Suppressor macrophage (primary cell): ENCODE results near the gene GOLGA5.

ENCODE experiments used
- DNase-seq, 4 experiments: peaks; one replicate each; pipeline ENCODE4 v3.0.0-alpha.2; 2020 to 2022
- total RNA-seq, 17 experiments: gene quantifications; one replicate each; lab custom pipeline; 2026; ENCODE audit warnings: mixed read lengths in 6 of 17, inconsistent platforms in 3 of 17; lab: John Stamatoyannopoulos, UW

Gene GOLGA5
- 33.2 to 72.8 (median 50.2) reads per million in 17 experiments for total RNA-seq

DNA sequence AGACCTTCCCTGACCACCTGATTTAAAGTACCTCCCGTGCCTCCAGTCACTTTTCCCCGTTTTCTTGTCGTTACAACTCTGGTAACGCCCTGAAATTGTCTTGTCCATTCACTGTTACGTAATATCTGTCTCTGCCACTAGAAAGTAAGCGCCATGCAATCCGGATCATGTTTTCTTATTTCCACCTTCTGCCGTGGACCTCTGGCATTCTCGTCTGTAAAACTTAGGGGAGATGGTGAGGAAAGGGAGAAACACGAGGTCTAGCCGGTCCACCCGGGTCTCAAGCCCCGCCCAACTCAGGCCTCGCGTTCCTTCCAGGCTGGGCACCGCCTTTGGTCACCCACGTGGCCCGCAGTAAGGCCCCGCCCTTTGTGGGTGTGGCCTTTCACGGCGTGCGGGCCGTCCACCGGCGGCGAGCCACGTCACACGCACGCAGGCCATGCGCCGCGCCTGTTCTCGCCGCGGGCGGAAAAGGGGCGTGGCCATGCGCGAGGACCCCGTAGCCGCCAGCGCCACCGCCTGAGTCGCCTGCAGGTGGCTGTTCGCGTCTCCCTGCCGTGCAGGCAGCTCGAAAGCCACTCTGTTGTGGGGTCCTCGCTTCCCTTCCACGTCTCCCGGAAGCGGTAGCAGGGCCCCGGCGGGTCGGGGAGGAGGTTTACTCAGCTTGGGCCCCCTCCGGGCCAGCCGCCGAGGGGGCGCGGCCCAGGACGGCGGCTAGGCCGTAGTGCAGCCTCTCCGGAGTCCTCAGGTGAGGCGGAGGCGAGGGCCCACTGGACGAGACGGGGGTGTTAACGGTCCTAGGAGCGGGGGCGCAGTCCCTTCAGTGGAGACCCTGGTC, at the start of gene GOLGA5:
TSS of gene GOLGA5 (plus strand) at position 597 of the 838 bp plus-strand sequence. CDS start 3,133 bp downstream, outside the sequence.
- DNase-seq = peak; percentile 99 to 100 (median 100)

- DNase-seq = peak in 2 of 4 experiments; percentile 53 to 55
These were observed 46.3 kb upstream of the GOLGA5 start for GRCh38 chr14:92747701-92748258.

- DNase-seq = peak; percentile 95 to 97 (median 96)
These were observed 45.7 kb upstream of the GOLGA5 start, which contains the start of gene LGMN for GRCh38 chr14:92748259-92749016. Gene LGMN (minus strand): TSS chr14:92748627. CDS start chr14:92732786, 15,841 bp downstream.

GRCh38 chr14:92750222-92750728, 43.8 kb upstream of the GOLGA5 start:
- peak in 2 of 4 experiments; percentile 63 to 67 for DNase-seq

DNA sequence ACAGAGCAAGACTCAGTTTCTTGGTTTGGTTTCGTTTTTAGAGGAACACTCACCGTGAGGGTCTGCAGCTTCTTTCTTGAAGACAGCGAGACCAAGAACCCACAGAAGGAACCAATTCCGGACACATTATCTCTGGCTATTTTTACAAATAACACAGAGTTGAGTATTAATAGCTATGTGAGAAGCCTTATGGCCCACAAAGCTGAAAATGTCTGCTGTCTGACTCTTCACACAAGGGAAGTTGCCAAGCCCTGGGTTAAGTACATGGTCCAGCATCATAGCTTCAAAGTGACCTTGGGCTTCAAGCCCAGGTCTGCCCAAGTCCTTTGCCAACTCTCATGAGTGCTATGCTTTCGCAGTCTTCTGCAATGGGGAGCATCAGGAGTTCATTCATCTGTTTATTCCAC, 43.1 kb upstream of the GOLGA5 start:
- DNase-seq = no peak

DNA sequence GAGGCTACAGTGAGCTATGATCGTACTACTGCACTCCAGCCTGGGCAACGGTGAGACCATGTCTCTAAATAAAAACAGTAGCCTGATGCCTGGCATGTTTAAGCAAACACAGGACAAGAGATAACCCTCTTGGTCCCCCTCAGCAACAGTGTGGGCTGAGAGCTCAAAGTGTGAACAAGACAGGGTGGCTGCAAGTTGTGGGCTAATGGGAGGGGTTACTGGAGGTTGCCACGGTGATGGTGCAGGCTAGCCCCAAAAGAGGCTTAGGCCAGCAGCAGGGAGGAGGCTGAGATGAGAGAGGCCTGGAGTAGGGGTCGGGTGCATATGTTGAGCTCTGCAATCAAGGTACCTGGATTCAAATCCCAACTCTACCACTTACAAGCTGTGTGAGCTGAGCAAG, 42.3 kb upstream of the GOLGA5 start:
- DNase-seq = peak in 2 of 4 experiments; percentile 35 to 44

GRCh38 chr14:92753250-92753649, 40.9 kb upstream of the GOLGA5 start:
- peak; percentile 82 to 95 (median 92) for DNase-seq

GRCh38 chr14:92754966-92755365, 39.1 kb upstream of the GOLGA5 start:
- peak in 1 of 4 experiments; percentile 57 for DNase-seq

- peak in 3 of 4 experiments; percentile 45 to 76 (median 68) for DNase-seq
These were observed 38.6 kb upstream of the GOLGA5 start for GRCh38 chr14:92755495-92755894.

GRCh38 chr14:92756446-92756845, 37.7 kb upstream of the GOLGA5 start:
- peak; percentile 72 to 93 (median 86) for DNase-seq

DNA sequence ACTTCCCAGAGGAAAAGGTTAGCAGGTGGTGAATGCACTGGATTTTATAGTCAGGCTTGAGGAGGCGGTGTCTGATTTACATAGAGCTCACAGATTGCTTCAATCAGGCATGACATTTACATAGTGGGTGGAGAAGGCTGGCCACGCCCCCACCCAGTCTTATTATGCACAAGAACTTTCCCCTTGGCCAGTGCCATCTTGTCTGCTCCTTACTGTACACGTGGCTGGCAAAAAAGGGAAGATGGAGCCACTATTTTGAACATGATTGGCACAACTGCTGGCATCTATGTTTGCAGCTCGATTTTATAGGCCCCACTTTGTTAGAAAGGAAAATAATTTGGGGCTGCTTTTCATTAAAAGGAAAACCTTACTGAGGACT, 34.8 kb upstream of the GOLGA5 start:
- peak in 3 of 4 experiments; percentile 42 to 51 (median 50) for DNase-seq

DNA sequence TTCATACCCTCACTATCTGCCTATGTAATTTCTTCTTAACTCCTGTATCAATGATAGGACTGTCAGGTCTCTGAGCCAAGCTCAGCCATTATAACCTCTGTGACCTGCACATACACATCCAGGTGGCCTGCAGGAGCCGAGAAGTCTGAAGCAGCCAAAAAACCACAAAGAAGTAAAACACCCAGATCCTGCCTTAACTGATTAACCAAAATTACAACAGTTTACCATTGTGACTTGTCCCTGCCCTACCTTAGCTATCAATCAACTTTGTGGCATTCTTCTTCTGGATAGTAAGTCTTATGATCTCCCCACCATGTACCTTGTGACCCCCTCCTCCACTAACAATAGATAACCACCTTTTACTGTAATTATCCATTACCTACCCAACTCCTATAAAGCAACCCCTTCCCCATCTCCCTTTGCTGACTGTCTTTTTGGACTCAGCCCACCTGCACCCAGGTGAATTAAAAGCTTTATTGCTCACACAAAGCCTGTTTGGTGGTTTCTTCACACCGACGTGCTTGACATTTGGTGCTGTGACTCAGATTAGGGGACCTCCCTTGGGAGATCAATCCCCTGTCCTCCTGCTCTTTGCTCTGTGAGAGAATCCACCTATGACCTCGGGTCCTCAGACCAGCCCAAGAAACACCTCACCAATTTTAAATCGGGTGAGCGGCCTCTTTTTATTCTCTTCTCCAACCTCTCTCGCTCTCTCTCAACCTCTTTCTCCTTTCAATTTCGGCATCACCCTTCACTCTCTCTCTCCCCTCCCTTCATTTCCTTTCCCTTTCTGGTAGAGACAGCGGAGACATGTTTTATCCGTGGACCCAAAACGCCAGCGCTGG, 34.2 kb upstream of the GOLGA5 start:
- DNase-seq = no peak

- no peak for DNase-seq
These were observed 33.6 kb upstream of the GOLGA5 start for GRCh38 chr14:92760524-92760805.

DNA sequence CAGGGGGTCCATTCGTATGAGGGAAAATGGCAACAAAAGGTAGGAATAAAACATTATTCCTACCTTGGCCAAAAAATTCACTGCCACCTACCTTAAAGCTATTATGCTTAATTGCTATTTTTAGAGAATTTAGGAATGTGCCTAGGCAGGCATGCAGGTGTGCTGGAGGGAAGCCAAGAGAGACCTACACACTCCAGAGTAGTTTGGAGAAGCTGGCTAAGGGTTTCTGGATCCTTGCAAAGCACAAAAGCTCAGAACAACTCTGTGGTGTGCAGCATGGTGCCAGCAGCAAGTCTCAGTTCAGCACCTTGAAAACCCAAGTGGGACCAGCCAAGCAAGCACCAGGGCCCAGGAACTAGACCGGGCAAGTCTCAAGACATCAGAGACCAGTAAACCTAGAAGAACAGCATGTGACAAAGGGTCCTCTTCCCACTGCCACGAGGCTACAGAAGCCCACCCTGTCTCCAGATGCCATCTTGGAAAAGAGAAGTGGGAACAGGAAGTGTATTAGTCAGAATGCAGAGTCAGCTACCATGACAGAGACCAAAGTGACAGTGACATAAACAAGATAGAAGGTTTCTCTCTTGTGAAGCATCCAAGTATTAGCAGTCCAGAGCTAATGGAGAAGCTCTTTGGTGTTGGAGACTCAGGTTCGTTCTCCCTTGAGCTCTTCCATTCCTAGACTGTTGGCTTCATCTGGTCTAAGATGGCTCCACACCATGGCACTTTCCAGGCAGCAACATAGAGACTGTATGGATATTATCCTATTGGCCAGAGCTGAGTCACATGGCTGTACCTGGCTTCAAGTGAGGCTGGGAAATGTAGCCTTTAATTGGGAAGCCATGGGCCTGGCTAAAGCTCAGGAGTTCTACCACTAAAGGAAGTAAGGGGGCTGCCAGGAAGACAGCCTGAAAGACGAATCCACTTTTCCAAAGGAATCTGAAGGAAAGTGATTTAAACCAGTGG, 30.2 kb upstream of the GOLGA5 start:
- peak in 3 of 4 experiments; percentile 34 to 70 (median 65) for DNase-seq

DNA sequence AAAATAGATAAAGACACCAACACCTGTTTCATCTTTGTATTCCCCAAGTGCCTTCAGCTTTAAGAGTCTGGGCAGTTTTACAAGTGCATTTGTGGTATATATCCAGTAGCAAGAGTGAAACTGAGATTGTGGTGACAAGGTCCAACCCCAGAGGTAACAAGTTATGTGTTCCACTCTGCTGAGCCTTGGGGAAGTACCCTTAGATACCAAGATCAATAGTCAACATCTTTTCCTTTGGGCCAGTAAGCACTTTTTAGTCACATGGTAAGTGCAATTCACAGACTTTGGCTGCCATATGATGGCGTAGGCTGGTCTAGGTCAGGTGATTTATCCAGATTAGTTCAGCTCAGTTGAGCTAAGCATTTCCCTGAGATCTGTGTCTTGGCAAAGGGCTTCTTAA, 25.9 kb upstream of the GOLGA5 start:
- DNase-seq = peak; percentile 84 to 95 (median 89)

- peak in 1 of 4 experiments; percentile 21 for DNase-seq
These were observed 25.3 kb upstream of the GOLGA5 start for GRCh38 chr14:92768795-92769194.

GRCh38 chr14:92770484-92770883, 23.6 kb upstream of the GOLGA5 start:
- peak; percentile 40 to 83 (median 71) for DNase-seq

DNA sequence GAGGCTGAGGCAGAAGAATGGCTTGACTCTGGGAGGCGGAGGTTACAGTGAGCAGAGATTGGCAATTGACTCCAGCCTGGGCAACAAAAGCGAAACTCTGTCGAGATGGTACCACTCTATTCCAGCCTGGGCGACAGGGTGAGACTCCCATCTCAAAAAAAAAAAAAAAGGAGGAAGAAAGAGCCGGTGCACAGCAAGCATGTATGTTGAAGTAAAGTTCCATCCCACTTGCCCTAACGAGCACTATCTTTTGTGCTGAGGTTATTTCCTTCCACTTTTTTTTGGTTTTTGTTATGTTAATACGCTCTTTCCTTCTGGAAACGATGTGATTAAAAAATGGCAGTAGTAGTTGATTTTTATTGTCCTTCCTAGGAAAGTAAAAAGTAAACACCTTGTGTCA, 19.5 kb upstream of the GOLGA5 start:
- DNase-seq = peak; percentile 53 to 80 (median 70)

DNA sequence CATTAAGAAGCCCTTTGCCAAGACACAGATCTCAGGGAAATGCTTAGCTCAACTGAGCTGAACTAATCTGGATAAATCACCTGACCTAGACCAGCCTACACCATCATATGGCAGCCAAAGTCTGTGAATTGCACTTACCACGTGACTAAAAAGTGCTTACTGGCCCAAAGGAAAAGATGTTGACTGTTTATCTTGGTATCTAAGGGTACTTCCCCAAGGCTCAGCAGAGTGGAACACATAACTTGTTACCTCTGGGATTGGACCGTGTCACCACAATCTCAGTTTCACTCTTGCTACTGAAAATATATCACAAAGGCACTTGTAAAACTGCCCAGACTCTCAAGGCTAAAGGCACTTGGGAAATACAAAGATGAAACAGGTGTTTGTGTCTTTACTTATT, 18.8 kb upstream of the GOLGA5 start:
- peak; percentile 76 to 94 (median 84) for DNase-seq

DNA sequence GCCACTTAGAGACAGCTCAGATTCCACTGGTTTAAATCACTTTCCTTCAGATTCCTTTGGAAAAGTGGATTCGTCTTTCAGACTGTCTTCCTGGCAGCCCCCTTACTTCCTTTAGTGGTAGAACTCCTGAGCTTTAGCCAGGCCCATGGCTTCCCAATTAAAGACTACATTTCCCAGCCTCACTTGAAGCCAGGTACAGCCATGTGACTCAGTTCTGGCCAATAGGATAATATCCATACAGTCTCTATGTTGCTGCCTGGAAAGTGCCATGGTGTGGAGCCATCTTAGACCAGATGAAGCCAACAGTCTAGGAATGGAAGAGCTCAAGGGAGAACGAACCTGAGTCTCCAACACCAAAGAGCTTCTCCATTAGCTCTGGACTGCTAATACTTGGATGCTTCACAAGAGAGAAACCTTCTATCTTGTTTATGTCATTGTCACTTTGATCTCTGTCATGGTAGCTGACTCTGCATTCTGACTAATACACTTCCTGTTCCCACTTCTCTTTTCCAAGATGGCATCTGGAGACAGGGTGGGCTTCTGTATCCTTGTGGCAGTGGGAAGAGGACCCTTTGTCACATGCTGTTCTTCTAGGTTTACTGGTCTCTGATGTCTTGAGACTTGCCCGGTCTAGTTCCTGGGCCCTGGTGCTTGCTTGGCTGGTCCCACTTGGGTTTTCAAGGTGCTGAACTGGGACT, 15.1 kb upstream of the GOLGA5 start:
- peak; percentile 42 to 66 (median 56) for DNase-seq
